BE2C (cell line): ENCODE measurements around the gene TCIRG1.
A peak's percentile ranks its signal among the peaks of the same experiment; 100 is the strongest.

Experiments
- DNase-seq: peaks from one replicate; pipeline ENCODE4 v3.0.0-alpha.2; 2020
- H3K27me3 ChIP-seq: fragments of 250-450 bp; sonication (Bioruptor Pico); 2 replicates; pipeline ENCODE4 v1.5.1; 2020; ENCODE audit warnings: mild to moderate bottlenecking
- H3K36me3 ChIP-seq: fragments of 250-450 bp; sonication (Bioruptor Pico); 2 replicates; pipeline ENCODE4 v1.5.1; 2020; ENCODE audit warnings: mild to moderate bottlenecking
- H3K4me1 ChIP-seq: fragments of 250-450 bp; sonication (Bioruptor Pico); 2 replicates; pipeline ENCODE4 v1.5.1; 2020
- H3K4me3 ChIP-seq: 2 replicates; pipeline ENCODE4 v1.5.1; 2011; ENCODE audit warnings: low read depth, low read length
- H3K9me3 ChIP-seq: fragments of 250-450 bp; sonication (Bioruptor Pico); 2 replicates; pipeline ENCODE4 v1.5.1; 2020
- CTCF ChIP-seq: IDR thresholded peaks from 2 replicates; pipeline ENCODE4 v1.5.1; 2012; ENCODE audit warnings: mild to moderate bottlenecking, low read depth, low read length

The TCIRG1 gene

GRCh38 chr11:68067991-68068390, 29.2 kb downstream of the TCIRG1 start:
- Histone ChIP-seq H3K36me3 (peaks cover 59% of the 10 kb centered on the region), H3K27me3 (no peaks in the 10 kb centered on the region), H3K9me3 (no peaks in the 10 kb centered on the region), H3K4me1 (no peaks in the 10 kb centered on the region), H3K4me3 (no peak overlapping the region)
- TF ChIP-seq CTCF, result no peak
- DNase-seq, result no peak

GRCh38 chr11:68071281-68072048, 32.6 kb downstream of the TCIRG1 start:
- no peaks in the 10 kb centered on the region for H3K4me1 ChIP-seq
- TF ChIP-seq CTCF, result no peak
- H3K27me3 ChIP-seq, result no peaks in the 10 kb centered on the region
- no peaks in the 10 kb centered on the region for H3K9me3 ChIP-seq
- H3K4me3 ChIP-seq, result no peak overlapping the region
- peaks cover 37% of the 10 kb centered on the region for H3K36me3 ChIP-seq
- no peak for DNase-seq

- H3K27me3 ChIP-seq, result no peaks in the 10 kb centered on the region
- H3K4me3 ChIP-seq, result no peak overlapping the region
- H3K4me1 ChIP-seq, result no peaks in the 10 kb centered on the region
- TF ChIP-seq CTCF, result no peak
- H3K9me3 ChIP-seq, result no peaks in the 10 kb centered on the region
- DNase-seq, result no peak
- peaks cover 21% of the 10 kb centered on the region for H3K36me3 ChIP-seq
Measured at GRCh38 chr11:68074584-68075352, 35.9 kb downstream of the TCIRG1 start.

GRCh38 chr11:68076371-68077042, 37.7 kb downstream of the TCIRG1 start:
- Histone ChIP-seq H3K27me3 (no peaks in the 10 kb centered on the region), H3K36me3 (peaks cover 16% of the 10 kb centered on the region), H3K4me1 (no peaks in the 10 kb centered on the region), H3K4me3 (no peak overlapping the region), H3K9me3 (no peaks in the 10 kb centered on the region)
- DNase-seq, result peak; percentile 19
- peak; percentile 34; the same call in 1 of the 2 replicates for TF ChIP-seq CTCF

- Histone ChIP-seq H3K4me3 (no peak overlapping the region), H3K36me3 (peaks cover 16% of the 10 kb centered on the region), H3K27me3 (no peaks in the 10 kb centered on the region), H3K9me3 (no peaks in the 10 kb centered on the region), H3K4me1 (no peaks in the 10 kb centered on the region)
- no peak for TF ChIP-seq CTCF
- DNase-seq, result no peak
Measured at GRCh38 chr11:68077617-68078582, 39.1 kb downstream of the TCIRG1 start.
